Breast epithelium (tissue), 4 donors: Measurements from ENCODE around the gene NANOS1. TPM values are rescaled to one million over a fixed set of nuclear protein-coding genes. Genes with fewer than 3 reads are reported as not detected.

Experiments
- DNase-seq, 2 donors: peaks; one replicate each; pipeline ENCODE4 v3.0.0-alpha.2; 2019; ENCODE audit warnings: low spot score in 2 of 2
- H3K27ac ChIP-seq, 2 donors: fragments of 200-600 bp; sonication (generic) in 1 of 2; one replicate each; pipeline ENCODE4 v1.5.1; 2016 to 2019; ENCODE audit warnings: mild to moderate bottlenecking in 1 of 2
- H3K27me3 ChIP-seq, 2 donors: fragments of 200-600 bp; sonication (generic) in 1 of 2; one replicate each; pipeline versions ENCODE4 v1.5.1 to v1.6.0; 2017 to 2019; ENCODE audit warnings: control low read depth in 1 of 2, mild to moderate bottlenecking in 1 of 2
- H3K36me3 ChIP-seq: fragments of 200-600 bp; one replicate; pipeline ENCODE4 v1.5.1; 2019
- H3K4me1 ChIP-seq, 2 donors: fragments of 200-600 bp; sonication (generic); one replicate each; pipeline ENCODE4 v1.5.1; 2016 to 2019; ENCODE audit warnings: control low read depth in 1 of 2
- H3K4me3 ChIP-seq, 3 donors: fragments of 200-600 bp; sonication (generic); 1 replicate in 2 of 3; 2 replicates in 1 of 3; pipeline ENCODE4 v1.5.1; 2016 to 2019; ENCODE audit warnings: mild to moderate bottlenecking in 3 of 3, moderate library complexity in 2 of 3
- H3K9me3 ChIP-seq, 2 donors: fragments of 200-600 bp; sonication (generic) in 1 of 2; one replicate each; pipeline ENCODE4 v1.5.1; 2016 to 2019; ENCODE audit warnings: control low read depth in 1 of 2
- POLR2A ChIP-seq: fragments of 450-650 bp; IDR thresholded peaks from one replicate; pipeline ENCODE4 v1.6.1; 2016; ENCODE audit warnings: antibody characterized with exemption, mild to moderate bottlenecking, moderate library complexity
- POLR2AphosphoS5 ChIP-seq, 3 donors: sonication (generic); formaldehyde crosslinking; IDR thresholded peaks; one replicate each; pipeline ENCODE4 v1.6.1; 2017; ENCODE audit warnings: antibody characterized with exemption in 3 of 3
- intact Hi-C: fragments of 100-400 bp; cut with DNase I; formaldehyde crosslinking; loops from one replicate; pipeline ENCODE4 v1.15.1; 2023; ENCODE audit warnings: low total_unique reads
- total RNA-seq, 3 donors: library from RNA; depleted of rRNA; stranded (reverse); fragments of >200 nt; gene quantifications; one replicate each; pipeline ENCODE4 v1.1.0, GENCODE V29; 2016
- TF ChIP-seq, protein P1 (sequence below), 3 donors: fragments of 450-650 bp; IDR thresholded peaks; one replicate each; pipeline ENCODE4 v1.5.1; 2016 to 2017; ENCODE audit warnings: antibody characterized with exemption in 3 of 3, mild to moderate bottlenecking in 3 of 3, moderate library complexity in 3 of 3

Gene NANOS1
- total RNA-seq, 3 donors from 2014 or later = 2.9 to 6.4 (median 3.7) TPM

DNA sequence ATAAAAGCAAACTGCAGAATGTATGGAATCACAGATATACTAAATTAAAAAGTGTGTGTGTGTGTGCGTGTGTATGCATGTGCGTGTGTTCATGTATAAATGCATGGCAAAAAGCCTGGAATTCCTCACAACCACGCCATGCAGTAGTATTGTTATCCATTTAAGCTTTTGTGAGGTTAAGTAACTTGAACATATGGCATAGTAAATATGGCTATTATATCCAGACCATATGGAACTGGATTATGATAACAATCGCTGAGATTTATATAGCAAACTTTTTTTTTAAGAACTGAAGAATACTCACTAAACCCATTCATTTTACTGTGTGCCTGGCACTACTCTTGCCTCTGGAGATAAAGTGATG, 22.3 kb upstream of the NANOS1 start:
- H3K36me3 ChIP-seq = no peaks in the 10 kb centered on the region
- intact Hi-C loops = no loop called here
- H3K4me1 ChIP-seq = no peaks in the 10 kb centered on the region
- no peaks in the 10 kb centered on the region for H3K9me3 ChIP-seq
- no peaks in the 10 kb centered on the region for H3K27me3 ChIP-seq
- TF ChIP-seq POLR2A (no peak), POLR2AphosphoS5 (IDR thresholded peaks at IDR 0.05) (no peak)
- TF ChIP-seq, protein P1, sequence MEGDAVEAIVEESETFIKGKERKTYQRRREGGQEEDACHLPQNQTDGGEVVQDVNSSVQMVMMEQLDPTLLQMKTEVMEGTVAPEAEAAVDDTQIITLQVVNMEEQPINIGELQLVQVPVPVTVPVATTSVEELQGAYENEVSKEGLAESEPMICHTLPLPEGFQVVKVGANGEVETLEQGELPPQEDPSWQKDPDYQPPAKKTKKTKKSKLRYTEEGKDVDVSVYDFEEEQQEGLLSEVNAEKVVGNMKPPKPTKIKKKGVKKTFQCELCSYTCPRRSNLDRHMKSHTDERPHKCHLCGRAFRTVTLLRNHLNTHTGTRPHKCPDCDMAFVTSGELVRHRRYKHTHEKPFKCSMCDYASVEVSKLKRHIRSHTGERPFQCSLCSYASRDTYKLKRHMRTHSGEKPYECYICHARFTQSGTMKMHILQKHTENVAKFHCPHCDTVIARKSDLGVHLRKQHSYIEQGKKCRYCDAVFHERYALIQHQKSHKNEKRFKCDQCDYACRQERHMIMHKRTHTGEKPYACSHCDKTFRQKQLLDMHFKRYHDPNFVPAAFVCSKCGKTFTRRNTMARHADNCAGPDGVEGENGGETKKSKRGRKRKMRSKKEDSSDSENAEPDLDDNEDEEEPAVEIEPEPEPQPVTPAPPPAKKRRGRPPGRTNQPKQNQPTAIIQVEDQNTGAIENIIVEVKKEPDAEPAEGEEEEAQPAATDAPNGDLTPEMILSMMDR (IDR thresholded peaks at IDR 0.05) = no peak
- no peak overlapping the region for H3K27ac ChIP-seq
- no peak overlapping the region for H3K4me3 ChIP-seq
- DNase-seq = no peak

- H3K4me1 ChIP-seq = peaks cover 4 to 12% of the 10 kb centered on the region in 2 donors
- intact Hi-C loops = no loop called here
- H3K27ac ChIP-seq = no peak overlapping the region
Observed at GRCh38 chr10:119020627-119020946, 8.9 kb upstream of the NANOS1 start.

GRCh38 chr10:119022846-119023552, 6.5 kb upstream of the NANOS1 start:
- intact Hi-C loops = no loop called here
- DNase-seq = no peak
- H3K36me3 ChIP-seq = no peaks in the 10 kb centered on the region
- H3K9me3 ChIP-seq = no peaks in the 10 kb centered on the region
- TF ChIP-seq POLR2AphosphoS5 (IDR thresholded peaks at IDR 0.05) (no peak), POLR2A (no peak)
- TF ChIP-seq, protein P1 (IDR thresholded peaks at IDR 0.05) = no peak
- H3K4me3 ChIP-seq = no peak overlapping the region
- peaks cover 6 to 21% of the 10 kb centered on the region in 2 donors for H3K4me1 ChIP-seq
- no peaks in the 10 kb centered on the region for H3K27me3 ChIP-seq
- H3K27ac ChIP-seq = peak overlapping the region in 1 of 2 donors; percentile 12

More at GRCh38 chr10:119020627-119020946, 8.9 kb upstream of the NANOS1 start:
- Histone ChIP-seq H3K4me3 (no peak overlapping the region), H3K27me3 (no peaks in the 10 kb centered on the region), H3K36me3 (no peaks in the 10 kb centered on the region), H3K9me3 (no peaks in the 10 kb centered on the region)
- DNase-seq = no peak
- TF ChIP-seq, protein P1 (IDR thresholded peaks at IDR 0.05) = no peak
- TF ChIP-seq POLR2A = no peak
- TF ChIP-seq POLR2AphosphoS5 (IDR thresholded peaks at IDR 0.05) = no peak

DNA sequence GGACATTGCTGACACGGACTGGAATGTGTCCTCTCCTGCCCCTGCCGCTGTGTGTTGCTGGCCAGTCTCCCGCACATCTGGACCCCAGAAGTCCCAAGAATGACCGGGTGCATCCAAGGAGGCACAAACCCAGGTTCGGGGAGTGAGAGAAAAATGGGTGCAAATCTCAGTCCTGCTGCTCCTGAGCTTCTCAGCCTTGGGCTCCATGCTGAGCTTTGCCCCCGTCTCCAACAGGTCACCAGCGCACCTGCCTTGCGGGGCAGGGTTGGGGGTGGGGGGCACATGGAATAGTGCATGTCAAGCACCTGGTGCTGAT, 6.0 kb upstream of the NANOS1 start:
- intact Hi-C loops = no loop called here
- no peaks in the 10 kb centered on the region for H3K9me3 ChIP-seq
- H3K4me1 ChIP-seq = peaks cover 6 to 21% of the 10 kb centered on the region in 2 donors
- H3K27me3 ChIP-seq = no peaks in the 10 kb centered on the region
- no peak overlapping the region for H3K4me3 ChIP-seq
- peak overlapping the region in 1 of 2 donors; percentile 12 for H3K27ac ChIP-seq
- H3K36me3 ChIP-seq = no peaks in the 10 kb centered on the region
- TF ChIP-seq, protein P1 (IDR thresholded peaks at IDR 0.05) = no peak
- TF ChIP-seq POLR2AphosphoS5 (IDR thresholded peaks at IDR 0.05) (no peak), POLR2A (no peak)
- no peak for DNase-seq

- H3K36me3 ChIP-seq = no peaks in the 10 kb centered on the region
- intact Hi-C loops = no loop called here
- peak overlapping the region; percentile 79 to 93 for H3K27ac ChIP-seq
- DNase-seq = no peak
- TF ChIP-seq, protein P1 (IDR thresholded peaks at IDR 0.05) = no peak
- TF ChIP-seq POLR2AphosphoS5 (IDR thresholded peaks at IDR 0.05) (no peak), POLR2A (no peak)
- no peaks in the 10 kb centered on the region for H3K9me3 ChIP-seq
- H3K4me1 ChIP-seq = peaks cover 6 to 21% of the 10 kb centered on the region in 2 donors
- no peak overlapping the region for H3K4me3 ChIP-seq
- no peaks in the 10 kb centered on the region for H3K27me3 ChIP-seq
Observed at GRCh38 chr10:119024882-119025281, 4.6 kb upstream of the NANOS1 start.
